Gastroesophageal sphincter (tissue), 3 donors: ENCODE results near the gene GALNT4.

Source experiments
- CTCF ChIP-seq, 4 experiments: fragments of 200-600 bp in 2 of 4; fragments of 450-650 bp in 2 of 4; sonication (generic) in 1 of 4; IDR thresholded peaks; one replicate each; pipeline ENCODE4 v1.5.1; 2017 to 2019; ENCODE audit warnings: antibody characterized with exemption in 4 of 4, mild to moderate bottlenecking in 2 of 4, moderate library complexity in 2 of 4
- EP300 ChIP-seq: sonication (generic); formaldehyde crosslinking; IDR thresholded peaks from one replicate; pipeline ENCODE4 v1.6.1; 2017; ENCODE audit warnings: antibody characterized with exemption, mild to moderate bottlenecking
- POLR2A ChIP-seq, 2 donors: fragments of 450-650 bp; IDR thresholded peaks; one replicate each; pipeline ENCODE4 v1.6.1; 2017; ENCODE audit warnings: antibody characterized with exemption in 2 of 2, mild to moderate bottlenecking in 2 of 2, moderate library complexity in 1 of 2
- POLR2AphosphoS5 ChIP-seq: sonication (generic); formaldehyde crosslinking; IDR thresholded peaks from one replicate; pipeline ENCODE4 v1.6.1; 2017; ENCODE audit warnings: antibody characterized with exemption

- TF ChIP-seq CTCF (IDR thresholded peaks at IDR 0.05) (no peak), EP300 (no peak), POLR2AphosphoS5 (no peak), POLR2A (IDR thresholded peaks at IDR 0.05) (no peak)
Observed at GRCh38 chr12:89542236-89542635, 17.6 kb upstream of the GALNT4 start.
